Heart left ventricle (tissue), 13 donors: ENCODE measurements around the gene HSH2D.

Experiments used
- POLR2A ChIP-seq, 2 donors: fragments of 450-650 bp; IDR thresholded peaks; one replicate each; pipeline ENCODE4 v1.6.1; 2017; ENCODE audit warnings: antibody characterized with exemption in 2 of 2, mild to moderate bottlenecking in 2 of 2, moderate library complexity in 2 of 2
- TF ChIP-seq, protein P1 (sequence below), 12 donors: fragments of 200-600 bp; sonication (generic) in 4 of 12; IDR thresholded peaks; one replicate each; pipeline versions ENCODE4 v1.5.0 to v1.8.0; 2018 to 2022; ENCODE audit warnings: antibody characterized with exemption in 12 of 12, mild to moderate bottlenecking in 5 of 12
- donor health status: ischemic (EF 13 %, LVEDD 7.1; RV severe dilation, severe dysfunction).
- donor health status: DM: no; HTN: yes; CAD: no.
- donor health status: DM: no; HTN: no; CAD: no.
- donor health status: ischemic (EF 25% LVEDD 6.9; RV normal size, moderate dysfunction).
- donor health status: ischemic (EF 25% LVEDD 5.7; RV mildly dilated, moderate dysfunction).
- donor health status: ischemic (EF 35%, LVEDD 5.7; RV mildly dilated, moderate dysfunction).
- donor health status: nonischemic (EF 11% LVEDD 7.7; RV severe dilation, severe dysfunction).
- donor health status: DM: yes; HTN: yes; CAD: no.
- donor health status: PGD.
- donor health status: ischemic (EF 29% LVEDD 5.4; RV normal size, mild dysfunction).
- donor health status: nonischemic (EF 23%, LVEDD 6.1; RV moderate dilation, normal function).

DNA sequence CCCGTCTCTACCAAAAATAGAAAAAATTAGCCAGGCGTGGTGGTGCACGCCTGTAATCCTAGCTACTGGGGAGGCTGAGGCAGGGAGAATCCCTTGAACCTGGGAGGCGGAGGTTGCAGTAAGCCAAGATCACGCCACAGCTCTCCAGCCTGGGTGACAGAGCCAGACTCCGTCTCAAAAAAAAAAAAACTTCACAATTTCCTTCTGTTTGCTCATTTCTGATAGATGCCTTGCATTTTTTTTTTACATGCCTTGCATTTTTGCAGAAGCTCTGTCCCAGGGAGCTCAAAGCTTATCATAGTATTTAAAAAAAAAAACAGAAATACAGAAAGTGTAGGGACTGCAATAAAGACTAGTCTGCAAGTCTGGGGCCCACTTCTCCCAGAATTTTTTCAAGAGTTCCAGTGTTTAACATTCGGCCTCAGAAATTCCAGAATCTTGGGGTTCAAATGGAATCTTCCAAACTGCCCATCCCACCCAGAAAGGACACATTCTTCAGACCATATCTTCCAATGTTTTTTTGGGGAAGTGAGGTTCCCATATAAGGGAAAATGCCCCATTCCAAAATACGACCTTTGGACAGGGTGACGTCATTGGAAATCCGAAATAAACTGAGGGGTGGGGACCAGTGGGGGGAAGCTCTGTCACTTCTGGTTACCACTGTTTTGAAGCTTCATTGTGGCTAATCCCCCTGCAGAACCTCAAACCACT lies 49.0 kb upstream of the HSH2D start:
- TF ChIP-seq, protein P1, sequence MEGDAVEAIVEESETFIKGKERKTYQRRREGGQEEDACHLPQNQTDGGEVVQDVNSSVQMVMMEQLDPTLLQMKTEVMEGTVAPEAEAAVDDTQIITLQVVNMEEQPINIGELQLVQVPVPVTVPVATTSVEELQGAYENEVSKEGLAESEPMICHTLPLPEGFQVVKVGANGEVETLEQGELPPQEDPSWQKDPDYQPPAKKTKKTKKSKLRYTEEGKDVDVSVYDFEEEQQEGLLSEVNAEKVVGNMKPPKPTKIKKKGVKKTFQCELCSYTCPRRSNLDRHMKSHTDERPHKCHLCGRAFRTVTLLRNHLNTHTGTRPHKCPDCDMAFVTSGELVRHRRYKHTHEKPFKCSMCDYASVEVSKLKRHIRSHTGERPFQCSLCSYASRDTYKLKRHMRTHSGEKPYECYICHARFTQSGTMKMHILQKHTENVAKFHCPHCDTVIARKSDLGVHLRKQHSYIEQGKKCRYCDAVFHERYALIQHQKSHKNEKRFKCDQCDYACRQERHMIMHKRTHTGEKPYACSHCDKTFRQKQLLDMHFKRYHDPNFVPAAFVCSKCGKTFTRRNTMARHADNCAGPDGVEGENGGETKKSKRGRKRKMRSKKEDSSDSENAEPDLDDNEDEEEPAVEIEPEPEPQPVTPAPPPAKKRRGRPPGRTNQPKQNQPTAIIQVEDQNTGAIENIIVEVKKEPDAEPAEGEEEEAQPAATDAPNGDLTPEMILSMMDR (IDR thresholded peaks at IDR 0.05), result no peak
- TF ChIP-seq POLR2A (IDR thresholded peaks at IDR 0.05), result no peak
